DMS53 treated with DMSO at 0.1 percent for 48 hours (cell line): Measurements from ENCODE around the gene TBC1D10A.
"Not testable (repeated sequence)": the region's sequence is repeated elsewhere in the genome, so short reads cannot be mapped to it uniquely, and the experiment has no call there.

Source experiments
- DNase-seq: peaks from one replicate; lab custom pipeline; 2025; ENCODE audit not compliant: unreplicated experiment; lab: John Stamatoyannopoulos, UW

Gene TBC1D10A

DNA sequence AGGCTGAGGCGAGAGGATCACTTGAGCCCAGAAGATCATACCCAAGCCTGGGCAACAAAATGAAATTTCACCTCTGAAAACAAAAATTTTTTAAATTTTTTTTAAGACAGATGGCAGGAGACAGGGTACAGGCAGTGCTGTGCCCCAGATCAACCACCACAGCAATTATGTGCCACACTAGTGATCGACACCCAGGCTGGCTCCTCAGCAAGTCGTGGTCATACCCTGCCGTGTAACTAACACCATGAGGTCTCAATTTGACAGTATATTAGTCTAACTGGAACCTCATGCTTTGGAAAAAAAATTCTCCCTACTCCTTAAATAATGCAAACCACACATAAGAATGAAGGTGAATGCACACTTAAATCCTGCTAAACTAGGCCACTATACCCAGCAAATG lies 21.7 kb upstream of the TBC1D10A start:
- DNase-seq: no peak

DNA sequence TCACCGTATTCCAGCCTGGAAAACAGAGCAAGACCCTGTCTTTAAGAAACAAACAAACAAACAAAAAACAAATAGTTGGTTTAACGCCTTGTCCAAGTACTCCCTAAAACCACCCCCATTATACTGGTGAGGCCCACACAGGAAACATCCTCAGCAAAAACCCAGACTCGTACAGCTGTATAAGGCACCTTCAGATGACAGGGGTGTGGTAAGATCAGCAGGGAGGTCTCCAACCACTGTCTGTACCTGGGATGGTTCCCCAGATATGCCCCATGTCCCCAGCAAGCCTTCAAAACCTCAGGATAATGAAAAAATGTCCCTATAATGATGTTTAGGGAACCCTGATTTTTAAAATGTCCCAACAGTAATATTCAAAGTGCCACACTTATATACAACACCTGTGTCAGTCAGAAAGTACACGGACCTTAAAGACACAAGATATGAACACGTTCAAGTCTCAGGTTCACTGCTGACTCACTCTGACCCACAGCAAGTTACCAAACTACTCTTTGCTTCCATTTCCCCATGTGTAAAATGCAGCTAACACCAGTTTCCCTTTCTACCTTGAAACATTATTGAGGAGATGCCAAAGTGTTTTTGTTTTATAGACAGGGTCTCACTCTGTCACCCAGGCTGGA lies 20.6 kb upstream of the TBC1D10A start:
- no peak for DNase-seq

DNA sequence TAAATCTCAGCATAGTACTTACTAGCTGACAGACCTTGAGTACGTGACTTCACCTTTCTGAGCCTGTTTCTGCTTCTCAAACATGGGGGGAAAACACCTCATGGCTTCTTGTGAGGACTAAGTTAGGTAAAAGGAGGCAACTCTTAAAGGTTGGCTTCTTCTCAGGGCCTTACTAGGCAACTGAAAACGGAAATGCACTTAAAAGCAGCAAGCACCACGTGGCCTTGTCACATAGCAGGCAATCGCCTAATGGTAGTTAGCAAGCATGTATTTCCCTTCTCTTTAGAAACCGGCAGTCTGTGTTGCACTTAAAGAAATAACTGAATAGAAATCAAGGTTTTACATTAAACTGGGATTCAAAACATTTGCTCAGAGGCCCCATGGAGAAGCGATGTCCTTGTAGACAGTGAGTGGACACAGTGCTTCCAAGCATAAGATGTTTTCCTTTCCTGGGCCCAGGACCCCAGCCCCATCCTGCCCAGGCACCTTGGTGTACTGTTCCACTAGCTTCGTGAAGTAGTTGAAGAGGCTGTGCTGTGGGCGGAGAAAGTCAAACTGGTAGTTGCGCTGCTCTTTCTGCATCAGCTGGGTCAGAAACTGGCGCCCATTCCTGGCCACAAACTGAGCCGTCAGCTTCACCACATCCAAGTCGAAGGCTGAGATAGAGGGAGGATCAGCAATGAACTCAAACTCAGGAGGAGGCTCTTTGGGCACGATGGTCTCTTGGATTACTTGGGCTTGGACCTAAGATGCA lies 17.9 kb upstream of the TBC1D10A start:
- no peak for DNase-seq

DNA sequence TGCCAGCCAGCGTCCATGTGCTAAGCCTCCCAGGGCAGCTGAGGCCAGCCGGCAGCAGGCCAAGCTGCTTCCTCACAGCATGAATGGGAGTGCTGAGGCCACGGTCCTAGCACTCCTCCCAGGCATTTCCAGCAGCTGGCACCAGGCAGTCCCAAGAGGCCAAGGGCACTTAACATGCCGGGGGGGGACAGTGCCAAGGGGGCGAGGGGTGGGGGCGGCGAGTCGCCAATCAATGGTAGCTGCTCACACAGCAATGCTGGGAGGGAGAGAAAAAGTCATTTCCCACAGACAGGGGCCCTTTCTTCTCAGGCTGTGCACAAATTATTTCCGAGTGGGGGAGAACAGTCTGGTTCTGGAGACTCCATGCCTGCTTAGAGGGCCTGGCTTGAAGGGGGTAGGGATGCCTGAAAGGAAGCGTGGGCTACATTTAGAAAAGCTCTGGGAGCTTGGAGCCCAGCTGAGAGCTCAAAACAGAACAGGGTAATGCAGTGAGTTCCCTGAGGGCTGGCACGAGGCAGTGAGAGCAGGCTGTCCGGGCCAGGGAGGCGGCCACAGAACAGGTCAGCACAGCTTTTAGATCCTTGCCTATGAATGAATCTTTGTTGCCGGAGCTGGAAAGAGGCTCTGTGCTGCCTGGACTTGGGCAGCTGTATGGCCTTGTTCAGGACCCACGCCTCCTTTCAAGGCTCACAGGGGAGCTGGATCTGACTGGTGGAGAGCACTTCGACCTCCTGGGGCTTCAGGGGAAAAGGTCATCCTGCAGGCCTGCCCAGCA lies 14.4 kb upstream of the TBC1D10A start:
- DNase-seq: no peak

DNA sequence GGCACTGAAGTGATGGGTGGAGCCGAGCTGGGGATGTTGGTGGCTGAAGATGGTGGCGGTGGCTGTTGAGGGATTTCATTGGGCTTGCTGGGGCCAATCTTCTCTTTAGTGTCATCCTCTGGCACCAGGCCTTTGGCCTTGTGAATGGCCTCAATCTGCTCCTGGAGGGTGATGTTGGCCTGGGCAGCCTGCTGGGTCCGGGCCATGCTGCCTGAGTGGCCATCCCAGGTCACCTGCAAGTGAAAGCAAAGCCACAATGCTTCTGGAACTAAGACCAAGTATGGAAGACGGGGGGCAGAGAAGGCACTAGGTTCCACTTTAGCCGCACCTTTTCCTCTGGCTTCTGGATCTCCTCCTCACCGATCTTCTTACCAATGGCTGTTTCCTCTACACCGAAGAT lies 12.1 kb upstream of the TBC1D10A start:
- no peak for DNase-seq

DNA sequence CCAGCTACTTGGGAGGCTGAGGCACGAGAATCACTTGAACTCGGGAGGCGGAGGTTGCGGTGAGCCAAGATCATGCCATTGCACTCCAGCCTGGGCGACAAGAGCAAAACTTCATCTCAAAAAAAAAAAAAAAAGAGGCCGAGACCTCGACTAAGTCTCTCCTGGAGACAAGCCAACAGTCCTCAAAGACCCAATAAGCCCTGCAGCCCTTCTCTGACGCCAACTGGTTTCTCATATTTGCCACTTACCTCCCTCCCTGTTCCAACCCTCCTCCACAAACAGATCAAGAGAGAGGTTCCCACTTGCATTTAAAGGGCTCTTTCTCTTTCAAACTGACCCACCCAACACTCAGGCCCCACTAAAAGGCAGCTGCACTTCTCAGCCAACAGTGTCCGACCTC lies 11.6 kb upstream of the TBC1D10A start:
- not testable (repeated sequence) for DNase-seq

DNA sequence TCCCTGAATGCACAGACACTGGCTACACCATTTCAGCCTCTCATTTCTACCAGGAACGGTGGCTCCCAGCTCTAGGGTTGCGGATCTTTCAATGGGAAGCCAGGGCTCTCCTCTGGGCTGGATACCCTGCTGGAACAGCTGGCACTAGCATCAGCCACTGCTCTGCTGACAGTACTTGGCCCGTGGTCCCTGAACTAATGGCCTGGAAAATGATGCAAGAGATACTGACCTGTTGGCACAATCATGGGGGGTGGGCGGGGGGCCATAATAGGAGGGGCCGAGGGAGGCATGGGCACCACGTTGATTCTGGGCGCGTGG lies 10.7 kb upstream of the TBC1D10A start:
- no peak for DNase-seq

DNA sequence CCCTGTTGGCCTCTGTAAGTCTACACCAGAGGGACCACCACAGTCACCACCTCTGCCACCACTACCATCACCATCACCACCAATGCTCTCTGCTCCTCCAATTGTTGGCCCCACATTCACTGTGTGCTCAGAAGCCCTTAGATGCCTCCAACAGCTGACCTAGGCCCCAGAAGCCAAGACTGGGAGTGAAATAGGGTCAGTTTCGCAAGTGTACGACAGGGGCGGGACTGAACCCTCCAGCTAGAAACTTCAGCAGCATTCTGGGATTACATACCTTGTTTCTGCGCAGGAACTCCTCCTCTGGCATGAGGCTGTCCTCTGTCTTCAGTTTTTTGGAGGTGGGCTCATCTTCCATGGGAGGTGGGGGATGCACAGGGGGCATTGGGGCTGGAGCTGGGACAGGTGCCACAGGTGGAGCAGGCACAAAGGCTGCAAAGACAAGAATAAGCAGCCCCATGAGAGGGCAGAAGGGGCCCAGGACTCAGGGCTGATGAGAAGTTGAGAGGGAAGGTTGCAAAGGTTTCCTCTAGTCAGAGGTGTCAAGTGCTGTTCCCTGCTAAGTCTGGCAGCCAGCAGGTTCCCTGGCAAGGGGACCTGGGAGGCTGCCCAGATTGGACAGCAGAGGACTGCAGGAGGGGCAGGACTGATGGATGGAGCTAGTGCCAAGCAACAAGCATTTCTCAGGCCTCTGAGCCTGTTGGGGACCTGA lies 10.2 kb upstream of the TBC1D10A start:
- DNase-seq: no peak

DNA sequence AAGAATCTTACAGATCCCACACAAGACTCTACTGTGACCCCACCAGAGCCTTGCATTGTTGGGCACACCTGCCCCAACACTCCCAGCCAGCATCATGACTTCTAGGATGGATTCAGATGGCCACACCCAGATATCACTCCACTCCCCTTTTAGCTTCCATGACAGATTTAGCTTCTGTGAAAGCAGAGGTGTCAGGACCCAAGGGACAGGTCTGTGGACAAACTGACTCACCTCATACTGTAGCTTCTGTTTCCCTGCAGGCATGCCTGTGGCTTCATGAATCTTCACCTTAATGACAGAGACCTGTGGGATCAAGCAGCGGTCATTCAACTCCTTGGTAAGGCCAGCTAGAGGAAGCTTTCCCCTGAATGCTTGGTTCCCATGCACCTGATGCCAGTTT lies 8.5 kb upstream of the TBC1D10A start:
- DNase-seq: no peak

DNA sequence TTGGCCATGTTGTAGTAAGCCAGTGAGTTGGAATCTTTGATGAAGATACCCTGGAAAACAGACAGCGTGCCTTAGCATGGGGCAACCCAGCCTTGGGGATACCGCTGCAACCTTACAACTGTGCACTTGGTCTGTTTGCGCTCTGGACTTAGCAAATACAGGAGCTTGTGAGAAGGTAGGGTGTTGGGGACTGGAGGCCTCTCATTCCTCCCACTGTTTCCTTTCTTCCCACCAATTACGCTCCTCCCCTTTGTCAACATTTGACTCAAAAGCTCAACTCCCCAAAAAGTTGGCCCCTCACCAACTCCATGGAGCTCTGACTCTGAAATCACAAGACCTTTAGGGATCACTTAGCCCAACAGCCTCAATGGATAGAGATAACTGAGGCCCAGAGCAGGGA lies 7.9 kb upstream of the TBC1D10A start:
- DNase-seq: no peak

DNA sequence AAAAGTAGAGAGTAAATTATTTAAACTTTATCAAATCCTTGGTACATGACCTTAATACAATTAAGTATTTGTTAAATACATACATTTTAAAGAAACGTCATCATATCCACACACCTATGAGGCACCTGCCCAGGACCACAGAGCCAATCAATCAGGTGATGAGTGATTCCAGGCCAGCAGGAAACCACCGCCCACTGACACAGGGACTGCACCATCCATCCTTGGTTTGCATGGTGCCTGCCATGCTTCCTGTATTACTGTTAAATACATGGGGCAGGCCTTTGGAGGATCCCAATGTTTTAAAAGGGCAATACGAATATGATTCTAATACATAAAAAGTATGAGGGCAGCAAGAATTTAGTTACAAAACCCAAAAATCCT lies 7.0 kb upstream of the TBC1D10A start:
- no peak for DNase-seq

DNA sequence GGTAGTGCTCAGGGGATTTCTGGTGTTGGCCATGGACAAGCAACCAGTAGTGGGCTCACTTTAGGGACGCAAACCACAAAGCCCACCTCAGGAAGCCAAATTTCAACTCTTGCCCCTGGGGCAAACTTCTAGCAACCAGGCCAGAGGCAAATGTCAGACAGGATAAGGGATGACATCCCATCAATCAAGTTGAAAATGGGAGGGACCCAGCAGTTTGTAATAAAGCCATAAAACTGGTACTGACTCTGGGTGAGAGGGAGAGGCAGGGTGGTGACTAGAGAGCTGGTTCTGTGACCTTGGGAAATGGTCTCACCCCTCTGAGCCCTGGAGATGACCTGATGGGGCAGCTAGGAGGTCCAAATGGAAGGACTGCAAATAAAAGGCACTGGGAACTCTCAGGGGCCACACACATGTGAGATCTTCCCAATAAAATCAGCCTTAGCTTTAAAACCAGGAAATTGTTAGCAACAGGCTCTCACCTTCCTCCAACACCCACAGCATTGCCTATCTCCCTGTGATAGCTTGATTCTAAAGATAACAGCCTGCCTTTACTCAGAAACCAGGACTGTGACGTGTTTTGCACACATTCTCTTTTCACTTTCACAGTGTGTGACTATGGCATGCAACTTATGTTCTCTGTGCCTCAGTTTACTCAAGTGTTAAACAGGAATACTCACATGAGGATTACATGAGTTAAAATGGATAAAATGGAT lies 6.4 kb upstream of the TBC1D10A start:
- DNase-seq: no peak

DNA sequence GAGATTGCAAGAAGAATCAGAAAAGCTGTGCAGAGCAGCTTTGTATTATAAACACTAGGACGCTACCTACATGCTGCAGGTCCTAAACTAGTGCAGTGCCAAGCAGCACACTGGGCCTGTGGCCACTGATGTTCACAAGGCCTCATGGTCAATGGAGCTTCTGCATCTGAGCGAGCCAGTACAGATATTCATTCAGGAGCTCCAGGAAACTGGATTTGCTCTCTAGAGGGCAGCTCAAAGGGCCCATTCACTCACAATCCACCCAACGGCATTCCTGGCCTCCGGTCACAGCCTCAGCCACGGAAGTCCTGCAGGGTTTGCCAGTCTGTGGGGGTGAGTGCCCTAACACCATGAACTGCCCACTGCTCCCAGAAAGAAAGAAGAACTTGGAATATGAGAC lies 5.8 kb upstream of the TBC1D10A start:
- DNase-seq: no peak

DNA sequence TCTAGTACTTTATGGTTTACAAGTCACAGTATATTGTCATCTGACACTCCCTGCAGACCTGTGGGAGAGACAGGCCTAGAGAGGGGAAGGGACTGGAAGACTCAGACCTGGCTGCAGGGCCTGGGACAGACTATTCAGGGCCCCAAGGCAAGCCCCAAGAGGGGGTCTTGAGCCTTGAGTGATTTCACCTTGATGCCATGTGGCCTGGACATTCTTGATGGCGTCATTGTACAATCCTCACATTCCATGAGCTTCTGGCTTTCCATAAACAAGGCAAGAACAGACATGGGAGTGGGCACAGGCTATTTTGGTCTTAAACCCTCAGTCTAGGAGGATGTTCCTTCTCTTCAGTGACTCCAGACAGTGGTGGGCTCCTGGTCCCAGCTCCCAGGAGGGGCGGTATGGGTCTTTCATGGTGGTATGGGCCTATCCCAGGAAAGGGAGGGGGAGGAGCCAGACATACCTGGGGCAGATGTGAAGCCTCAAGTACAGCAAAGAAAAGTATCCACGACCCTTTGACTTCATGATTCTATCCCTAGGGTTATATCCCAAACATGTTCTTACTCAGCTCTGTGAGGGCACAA lies 1.8 kb upstream of the TBC1D10A start:
- DNase-seq: no peak

DNA sequence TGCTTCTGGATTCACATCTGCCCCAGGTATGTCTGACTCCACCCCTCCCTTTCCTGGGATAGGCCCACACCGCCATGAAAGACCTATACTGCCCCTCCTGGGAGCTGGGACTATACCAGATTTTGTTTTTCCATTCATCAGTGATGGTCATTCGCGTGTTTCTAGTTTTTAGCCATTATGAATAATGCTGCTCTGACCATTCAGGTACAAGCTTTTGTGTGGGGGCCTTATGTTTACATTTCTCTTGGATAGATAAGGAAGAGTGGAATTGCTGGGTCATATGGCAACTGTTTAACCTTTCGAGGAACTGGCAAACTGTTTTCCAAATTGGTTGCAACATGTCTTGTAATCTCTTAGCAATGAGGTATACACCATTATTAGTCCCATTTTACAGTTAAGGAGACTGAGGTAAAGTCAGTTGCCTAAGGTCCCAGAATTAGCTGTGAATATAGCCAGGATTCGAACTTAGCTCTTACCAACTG lies 1.2 kb upstream of the TBC1D10A start:
- no peak for DNase-seq

DNA sequence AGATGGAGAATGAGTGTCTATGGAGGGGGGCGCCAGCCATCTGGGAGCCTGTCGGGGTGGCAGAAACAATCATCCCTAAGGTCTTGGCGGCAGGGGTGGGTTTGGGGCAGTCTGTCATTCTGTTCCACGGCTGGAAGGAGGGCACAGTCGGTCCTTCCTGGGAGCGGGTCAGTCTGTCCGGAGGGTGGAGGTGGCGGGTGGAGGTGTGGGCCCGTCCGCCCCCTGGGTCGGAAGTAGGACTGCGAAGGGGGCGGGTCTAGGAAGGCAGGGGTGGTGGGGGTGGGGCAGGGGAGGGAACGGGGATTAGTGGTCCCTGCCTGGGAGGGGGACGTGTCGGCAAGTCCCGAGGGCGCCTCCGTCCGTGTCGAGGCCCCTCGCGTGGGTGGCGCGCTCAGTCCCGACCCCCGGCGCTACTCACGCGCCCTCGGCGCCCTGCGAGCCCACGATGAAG lies 461 bp downstream of the TBC1D10A start:
- no peak for DNase-seq

DNA sequence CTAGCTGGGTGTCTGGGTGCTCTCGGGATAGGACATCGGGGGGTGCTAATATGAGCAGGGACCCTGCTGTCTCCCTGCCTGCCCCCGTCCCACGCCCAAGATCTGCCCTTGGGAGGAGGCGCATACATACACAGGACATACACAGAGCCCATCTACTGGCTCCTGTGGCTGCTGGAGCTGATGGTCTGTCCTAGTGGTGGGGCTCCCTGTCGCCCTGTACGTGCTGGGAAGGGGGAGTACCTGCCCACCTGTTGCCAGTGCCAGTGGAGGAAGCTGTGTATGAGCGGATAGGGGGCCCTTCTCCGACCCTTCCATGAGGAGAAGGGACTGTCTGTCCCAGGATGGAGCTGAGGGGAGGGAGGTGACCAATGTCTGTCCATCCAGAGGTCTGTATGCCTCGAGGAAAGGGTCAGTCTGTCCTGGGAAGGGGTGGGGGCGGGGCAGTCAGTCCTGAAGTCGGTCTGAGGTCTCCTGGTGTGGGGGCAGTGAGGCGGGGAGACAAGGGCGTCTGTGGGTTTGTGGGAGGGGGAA lies 952 bp downstream of the TBC1D10A start:
- no peak for DNase-seq

DNA sequence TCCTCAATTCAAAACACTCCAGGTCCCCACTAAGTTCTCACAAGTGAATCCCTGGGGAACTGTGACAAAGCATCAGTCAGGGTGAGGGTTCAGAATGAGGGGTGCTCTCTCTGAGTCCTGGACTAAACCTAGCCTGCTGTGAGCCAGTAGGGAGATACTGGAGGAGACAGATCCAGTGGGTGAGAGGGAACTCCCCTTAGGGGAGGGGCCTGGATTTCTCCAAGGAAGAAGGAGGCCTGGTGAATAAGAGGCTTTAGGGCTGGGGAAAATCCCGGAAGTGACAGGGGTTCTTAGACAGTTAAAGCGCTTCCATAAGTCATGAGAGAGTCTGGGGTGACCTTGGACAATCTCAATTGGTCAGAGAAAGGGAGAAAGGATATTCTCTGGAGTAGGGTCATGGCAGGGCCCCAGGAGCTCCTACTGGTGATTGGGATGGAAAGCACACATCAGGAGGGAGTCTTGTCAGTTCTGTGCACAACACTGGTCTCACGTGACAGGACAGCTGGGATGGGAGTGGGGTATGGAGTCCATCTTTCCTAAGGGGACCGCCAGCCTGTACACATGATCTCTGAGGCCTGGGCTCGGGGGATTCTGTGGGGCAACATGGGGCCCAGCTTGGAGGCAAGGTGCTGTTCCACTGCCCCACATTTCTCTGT lies 1.5 kb downstream of the TBC1D10A start:
- DNase-seq: no peak

DNA sequence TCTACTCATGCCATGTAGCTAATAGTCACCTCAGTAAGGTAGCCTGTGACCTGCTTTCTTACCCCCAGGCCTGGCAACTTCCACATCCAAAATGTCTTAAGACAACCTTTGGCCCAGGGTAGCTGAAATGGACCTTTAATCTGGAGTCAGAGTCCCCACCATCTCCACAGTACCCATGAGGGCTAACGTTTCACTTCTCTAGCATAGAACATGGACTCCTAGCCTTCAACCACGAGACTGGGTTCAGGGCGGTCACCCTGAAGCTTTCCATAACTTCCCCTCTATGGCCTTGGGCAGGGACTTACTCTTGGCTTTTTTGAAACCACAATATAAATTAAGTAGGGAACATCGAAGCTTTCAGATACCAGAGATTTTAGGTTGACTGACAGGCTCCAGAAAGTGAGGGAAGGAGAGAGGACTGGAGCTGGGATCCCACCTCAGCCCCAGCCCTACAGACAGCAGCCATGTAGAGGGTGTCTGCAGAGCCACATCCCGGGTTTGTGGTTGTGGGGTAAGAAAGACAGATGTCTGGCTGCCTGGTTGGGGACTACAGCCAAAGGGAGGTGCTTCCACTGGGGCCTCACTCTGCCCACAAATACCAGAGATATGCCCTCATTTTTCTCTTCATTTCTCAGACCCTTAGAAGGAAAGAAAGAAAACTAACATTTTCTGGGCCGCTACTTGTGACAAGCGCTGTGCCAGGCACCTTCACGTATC lies 2.6 kb downstream of the TBC1D10A start:
- no peak for DNase-seq
